Kidney epithelial cell (primary cell): ENCODE results near the gene CYTIP. TPM values are rescaled to one million over a fixed set of nuclear protein-coding genes. Genes with fewer than 3 reads are reported as not detected.

ENCODE experiments used
- DNase-seq: peaks from one replicate; pipeline ENCODE4 v3.0.0-alpha.2; 2010; ENCODE audit warnings: low read depth
- H3K27me3 ChIP-seq: 2 replicates; pipeline ENCODE4 v1.6.0; 2011; ENCODE audit warnings: low read length; ENCODE audit not compliant: control insufficient read depth, insufficient read depth
- H3K36me3 ChIP-seq: 2 replicates; pipeline ENCODE4 v1.5.1; 2011; ENCODE audit warnings: low read length; ENCODE audit not compliant: control insufficient read depth, insufficient read depth
- H3K4me3 ChIP-seq: 2 replicates; pipeline ENCODE4 v1.5.1; 2011; ENCODE audit warnings: low read depth, mild to moderate bottlenecking, control low read depth, low read length
- CTCF ChIP-seq: IDR thresholded peaks from 2 replicates; pipeline ENCODE4 v1.5.1; 2011; ENCODE audit warnings: mild to moderate bottlenecking, moderate library complexity, low read length, control low read depth, inconsistent platforms; ENCODE audit not compliant: insufficient read depth, poor library complexity, severe bottlenecking
- total RNA-seq: library from RNA; depleted of rRNA; stranded (reverse); fragments of >200 nt; gene quantifications from 2 replicates; pipeline ENCODE4 v1.2.3, GENCODE V29; 2015

Gene CYTIP
- total RNA-seq, 1 donor from 2014 or later: 0.04 TPM

DNA sequence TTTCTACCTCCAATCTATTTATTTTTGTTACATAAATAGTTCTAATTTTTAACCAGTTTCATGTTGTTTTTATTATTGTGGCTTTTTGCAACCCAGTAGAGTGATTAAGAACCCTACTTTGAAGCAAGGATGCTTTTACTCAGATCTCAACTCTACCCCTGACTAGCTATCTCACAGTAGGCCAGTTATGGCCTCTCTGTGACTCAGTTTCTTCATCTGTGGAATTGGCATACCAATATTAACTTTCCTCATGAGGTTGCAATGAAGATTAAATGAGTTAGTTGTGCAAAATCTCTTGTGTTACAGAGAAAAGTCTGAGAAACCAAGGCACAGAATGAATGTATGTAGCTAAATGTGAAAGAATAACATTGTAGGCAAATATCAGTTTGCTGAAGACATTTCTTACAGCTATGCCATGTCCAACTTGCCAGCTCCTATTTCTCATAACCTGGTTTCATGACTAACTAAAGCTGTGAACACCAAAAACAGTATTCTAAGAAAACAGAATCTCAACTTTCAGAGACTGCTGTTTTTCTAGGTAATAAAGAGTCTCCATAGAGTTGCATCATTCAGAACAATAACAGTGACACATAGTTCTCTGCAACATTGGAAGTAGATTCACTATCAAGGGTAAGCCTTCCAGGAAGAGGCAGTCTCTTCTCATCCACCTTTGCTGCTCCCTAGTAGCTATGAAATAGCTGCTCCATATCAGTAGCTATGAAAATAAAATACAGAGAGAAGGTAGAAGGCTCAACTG is 33.2 kb upstream of the CYTIP start:
- Histone ChIP-seq H3K36me3 (no peaks in the 10 kb centered on the region), H3K4me3 (no peak overlapping the region), H3K27me3 (no peaks in the 10 kb centered on the region)
- TF ChIP-seq CTCF: no peak
- DNase-seq: no peak

- DNase-seq: no peak
- Histone ChIP-seq H3K27me3 (no peaks in the 10 kb centered on the region), H3K36me3 (no peaks in the 10 kb centered on the region), H3K4me3 (no peak overlapping the region)
- TF ChIP-seq CTCF: no peak
Measured at GRCh38 chr2:157475722-157476390, 32.0 kb upstream of the CYTIP start.

- Histone ChIP-seq H3K4me3 (no peak overlapping the region), H3K36me3 (no peaks in the 10 kb centered on the region), H3K27me3 (no peaks in the 10 kb centered on the region)
- no peak for DNase-seq
- TF ChIP-seq CTCF: no peak
Measured at GRCh38 chr2:157473581-157473980, 29.7 kb upstream of the CYTIP start.

GRCh38 chr2:157471078-157471477 is 27.2 kb upstream of the CYTIP start:
- no peak for DNase-seq
- no peak overlapping the region for H3K4me3 ChIP-seq
- H3K36me3 ChIP-seq: no peaks in the 10 kb centered on the region
- TF ChIP-seq CTCF: no peak
- H3K27me3 ChIP-seq: no peaks in the 10 kb centered on the region

DNA sequence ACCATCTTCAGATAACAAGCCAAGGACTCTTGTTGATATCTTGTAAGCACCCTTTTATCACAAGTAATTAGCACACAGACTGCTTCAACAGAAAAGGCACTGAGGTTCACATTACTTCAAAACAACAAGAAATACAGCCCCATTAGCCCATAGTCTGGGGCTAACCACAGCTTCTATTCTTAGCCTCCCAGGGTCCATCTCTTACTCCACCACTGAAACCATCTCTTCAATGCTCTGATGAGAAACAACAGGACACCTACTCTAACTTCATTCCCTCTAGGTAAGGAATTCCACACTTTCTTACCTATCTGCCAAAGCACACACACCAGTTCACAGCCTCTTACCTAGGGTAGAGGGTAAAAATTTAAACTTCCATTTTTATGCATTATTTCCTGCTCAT is 26.4 kb upstream of the CYTIP start:
- H3K36me3 ChIP-seq: no peaks in the 10 kb centered on the region
- TF ChIP-seq CTCF: no peak
- no peaks in the 10 kb centered on the region for H3K27me3 ChIP-seq
- DNase-seq: no peak
- no peak overlapping the region for H3K4me3 ChIP-seq
